ENCODE data around the gene LIMA1.
A peak's percentile ranks its signal among the peaks of the same experiment; 100 is the strongest.
"Not testable (repeated sequence)": the region's sequence is repeated elsewhere in the genome, so short reads cannot be mapped to it uniquely, and the experiment has no call there.

The LIMA1 gene

DNA sequence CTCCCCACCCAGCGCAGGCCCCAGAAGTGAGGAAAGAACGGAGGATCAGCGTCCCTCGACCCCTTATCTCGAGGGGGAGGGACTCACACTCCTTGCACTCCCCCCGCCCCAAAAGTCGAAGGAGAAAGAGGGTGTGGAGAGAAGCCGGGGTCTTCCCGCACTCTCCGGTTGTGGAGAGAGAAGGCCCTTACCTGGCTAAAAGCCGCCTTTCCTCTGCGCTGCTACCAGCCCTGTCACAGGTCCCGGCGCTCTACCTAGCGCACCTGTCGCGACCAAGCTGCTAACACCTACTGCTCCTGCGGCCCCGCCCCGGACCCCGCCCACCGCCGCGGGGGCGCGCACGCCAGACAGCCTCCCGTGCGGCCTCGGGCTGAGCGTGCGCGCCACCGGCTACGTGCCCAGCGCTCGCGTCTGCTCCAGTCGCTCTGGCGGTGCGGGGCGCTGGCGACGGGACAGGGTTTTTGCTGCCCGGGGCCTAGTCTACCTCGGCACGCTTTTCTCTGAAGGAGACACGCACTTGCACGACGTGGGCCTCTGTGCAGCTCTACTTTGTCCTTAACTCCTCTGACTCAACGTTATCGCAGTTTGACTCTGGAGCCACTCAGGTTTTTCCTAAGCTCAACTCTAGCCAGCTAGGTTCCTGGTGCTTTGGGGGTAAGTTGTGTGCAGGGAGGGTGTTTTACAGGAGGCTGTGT lies at the start of gene LIMA1:
Gene LIMA1, minus strand, starts transcription at position 292 of the 695 bp plus-strand sequence. CDS start 34,769 bp downstream, outside the sequence.
- DNase-seq (ENCODE audit: low read depth in 3 of 3): peak; percentile 85 to 87 (median 85)

DNA sequence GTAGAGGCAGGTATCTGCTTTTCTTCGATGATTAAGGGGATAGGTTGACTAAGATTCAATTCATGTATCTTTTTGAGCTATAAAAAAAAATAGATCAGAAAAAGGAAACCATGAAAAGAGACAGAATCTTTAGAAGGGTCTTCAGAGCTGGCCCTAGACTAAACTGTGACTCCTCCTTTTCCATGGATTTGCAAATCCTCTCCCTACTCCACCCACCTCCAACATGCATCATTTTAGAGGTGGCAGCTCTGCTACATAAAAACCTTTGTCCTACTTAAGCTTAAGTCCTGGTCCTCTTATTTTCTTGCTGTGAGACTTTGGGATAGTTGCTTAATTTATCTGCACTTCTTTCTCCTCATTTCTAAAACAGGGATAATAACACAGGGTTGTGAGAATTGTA lies 48.4 kb upstream of the LIMA1 start:
- DNase-seq (ENCODE audit: low read depth in 3 of 3): no peak

DNA sequence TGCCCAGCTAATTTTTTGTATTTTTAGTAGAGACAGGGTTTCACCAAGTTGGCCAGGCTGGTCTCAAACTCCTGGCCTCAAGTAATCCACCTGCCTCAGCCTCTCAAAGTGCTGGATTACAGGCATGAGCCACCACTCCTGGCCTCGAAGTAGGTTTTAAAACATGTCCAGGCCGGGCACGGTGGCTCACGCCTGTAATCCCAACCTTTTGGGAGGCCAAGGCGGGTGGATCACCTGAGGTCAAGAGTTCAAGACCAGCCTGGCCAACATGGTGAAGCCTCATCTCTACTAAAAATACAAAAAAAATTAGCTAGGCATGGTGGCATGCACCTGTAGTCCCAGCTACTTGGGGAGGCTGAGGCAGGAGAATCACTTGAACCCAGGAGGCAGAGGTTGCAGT lies 45.3 kb upstream of the LIMA1 start:
- DNase-seq (ENCODE audit: low read depth in 3 of 3): not testable (repeated sequence)

DNA sequence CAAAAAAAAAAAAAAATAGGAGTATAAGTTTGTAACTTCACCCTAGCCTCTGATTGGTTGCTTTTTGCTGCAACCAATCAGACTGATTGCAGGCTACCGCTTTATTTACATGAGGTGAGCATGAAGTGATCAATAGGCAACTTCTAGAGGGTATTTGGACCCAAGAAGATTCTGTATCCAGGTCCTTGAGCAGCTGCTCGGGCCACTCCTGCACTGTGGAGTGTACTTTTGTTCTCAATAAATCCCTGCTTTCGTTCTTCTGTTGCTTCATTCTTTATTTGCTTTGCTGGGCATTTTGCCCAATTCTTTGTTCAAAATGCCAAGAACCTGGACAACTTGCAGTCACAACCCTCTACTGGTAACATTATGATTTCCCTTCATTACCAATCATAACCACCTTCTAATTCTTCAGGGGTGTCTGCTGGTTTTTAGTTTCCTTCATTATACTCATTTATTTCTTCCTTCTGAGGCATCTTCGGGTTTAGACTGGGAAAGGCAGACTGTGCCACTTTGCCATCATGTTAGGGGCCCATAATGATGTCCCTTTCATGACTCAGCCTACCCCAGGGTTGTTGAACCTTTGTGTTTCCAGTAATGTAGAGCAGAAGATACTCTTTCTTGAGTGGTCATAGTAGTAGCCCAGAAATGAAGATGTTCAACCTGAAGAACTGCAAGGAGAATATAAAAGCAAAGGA lies 43.4 kb upstream of the LIMA1 start:
- no peak for DNase-seq (ENCODE audit: low read depth in 3 of 3)

DNA sequence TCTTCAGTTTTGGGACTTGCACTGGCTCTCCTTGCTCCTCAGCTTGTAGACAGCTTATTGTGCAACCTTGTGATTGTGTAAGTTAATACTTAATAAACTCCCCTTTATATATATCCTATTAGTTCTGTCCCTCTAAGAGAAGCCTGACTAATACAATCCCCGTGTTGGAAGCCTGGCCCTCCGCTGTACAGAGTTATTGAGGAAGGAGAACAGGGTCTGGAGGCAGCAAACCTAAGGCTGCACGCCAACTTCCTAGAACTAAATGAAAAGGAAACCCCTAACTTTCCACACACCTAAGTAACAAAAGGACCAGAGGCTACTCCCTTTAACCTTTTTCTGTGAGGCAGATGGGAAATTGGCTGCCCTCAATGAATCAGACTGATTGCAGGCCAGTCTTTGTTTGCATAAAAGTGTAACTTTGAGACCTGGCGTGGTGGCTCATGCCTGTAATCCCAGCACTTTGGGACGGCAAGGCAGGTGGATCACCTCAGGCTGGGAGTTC lies 42.6 kb upstream of the LIMA1 start:
- DNase-seq (ENCODE audit: low read depth in 3 of 3): no peak

DNA sequence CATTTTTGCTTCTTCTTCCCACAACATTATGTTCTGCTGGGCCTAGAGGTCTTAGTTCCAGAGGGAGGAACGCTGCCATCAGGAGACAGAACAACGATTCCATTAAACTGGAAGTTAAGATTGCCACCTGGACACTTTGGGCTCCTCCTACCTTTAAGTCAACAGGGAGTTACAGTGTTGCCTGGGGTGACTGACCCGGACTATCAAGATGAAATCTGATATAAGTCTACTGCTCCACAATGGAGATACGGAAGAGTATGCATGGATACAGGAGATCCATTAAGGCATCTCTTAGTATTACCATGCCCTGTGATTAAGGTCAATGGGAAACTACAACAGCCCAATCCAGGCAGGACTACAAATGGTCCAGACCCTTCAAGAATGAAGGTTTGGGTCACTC lies 41.5 kb upstream of the LIMA1 start:
- not testable (repeated sequence) for DNase-seq (ENCODE audit: low read depth in 3 of 3)

DNA sequence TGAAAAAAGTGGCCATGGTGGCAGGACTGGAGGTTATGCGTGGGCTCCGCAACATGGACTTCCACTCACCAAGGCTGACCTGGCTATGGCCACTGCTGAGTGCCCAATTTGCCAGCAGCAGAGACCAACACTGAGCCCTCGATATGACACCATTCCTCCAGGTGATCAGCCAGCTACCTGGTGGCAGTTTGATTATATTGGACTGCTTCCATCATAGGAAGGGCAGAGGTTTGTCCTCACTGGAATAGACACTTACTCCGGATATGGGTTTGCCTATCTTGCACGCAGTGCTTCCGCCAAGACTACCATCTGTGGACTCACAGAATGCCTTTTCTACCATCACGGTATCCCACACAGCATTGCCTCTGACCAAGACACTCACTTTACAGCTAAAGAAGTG lies 40.8 kb upstream of the LIMA1 start:
- DNase-seq (ENCODE audit: low read depth in 3 of 3): not testable (repeated sequence)

DNA sequence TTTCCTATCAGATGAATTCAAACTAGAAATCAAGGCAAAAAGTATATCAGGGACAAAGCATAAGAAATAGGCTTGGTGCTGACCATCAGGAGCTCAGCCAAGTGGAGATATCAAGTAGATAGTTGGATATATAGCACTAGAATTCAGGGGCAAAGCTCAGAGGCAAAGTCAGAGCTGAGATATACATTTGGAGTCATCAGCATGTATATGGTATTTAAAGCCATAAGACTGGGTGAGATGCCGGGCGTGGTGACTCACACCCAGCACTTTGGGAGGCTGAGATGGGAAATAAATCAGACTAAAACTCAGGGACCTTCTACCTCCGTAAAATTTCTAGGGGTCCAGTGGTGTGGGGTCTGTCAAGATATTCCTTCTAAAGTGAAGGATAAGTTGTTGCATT lies 38.9 kb upstream of the LIMA1 start:
- DNase-seq (ENCODE audit: low read depth in 3 of 3): no peak

DNA sequence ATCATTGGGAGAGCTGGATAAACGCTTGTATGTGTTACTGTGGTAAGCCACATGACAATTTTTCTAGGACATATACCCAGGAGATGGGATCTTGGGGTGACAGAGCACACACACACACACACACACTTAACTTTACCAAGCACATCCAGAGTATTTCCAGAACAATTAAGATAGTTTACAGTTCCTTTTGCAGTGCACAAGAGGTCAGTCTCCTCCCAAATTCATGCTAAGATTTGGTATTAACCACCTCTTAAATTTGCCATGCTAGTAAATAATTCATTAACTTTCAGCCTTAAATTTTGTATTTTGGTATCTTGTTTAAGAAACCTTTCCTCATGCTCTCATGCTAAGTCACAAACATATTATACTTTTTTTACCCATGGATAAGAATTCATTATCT lies 33.9 kb upstream of the LIMA1 start:
- no peak for DNase-seq (ENCODE audit: low read depth in 3 of 3)

DNA sequence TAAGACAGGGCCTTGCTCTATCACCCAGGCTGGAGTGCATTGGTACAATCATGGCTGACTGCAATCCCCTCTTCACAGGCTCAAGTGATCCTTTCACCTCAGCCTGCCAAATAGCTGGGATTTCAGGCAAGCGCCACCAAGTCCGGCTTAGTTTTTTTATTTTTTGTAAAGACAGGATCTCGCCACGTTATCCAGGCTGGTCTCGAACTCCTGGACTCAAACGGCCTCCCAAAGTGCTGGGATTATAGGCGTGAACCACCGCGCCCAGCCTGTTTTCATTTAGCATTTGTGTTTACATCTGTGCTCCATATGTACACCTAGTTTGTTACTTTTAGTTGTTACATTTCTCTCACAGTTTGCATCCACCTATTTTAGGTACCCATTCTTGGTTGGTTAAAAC lies 32.5 kb upstream of the LIMA1 start:
- DNase-seq (ENCODE audit: low read depth in 3 of 3): no peak

DNA sequence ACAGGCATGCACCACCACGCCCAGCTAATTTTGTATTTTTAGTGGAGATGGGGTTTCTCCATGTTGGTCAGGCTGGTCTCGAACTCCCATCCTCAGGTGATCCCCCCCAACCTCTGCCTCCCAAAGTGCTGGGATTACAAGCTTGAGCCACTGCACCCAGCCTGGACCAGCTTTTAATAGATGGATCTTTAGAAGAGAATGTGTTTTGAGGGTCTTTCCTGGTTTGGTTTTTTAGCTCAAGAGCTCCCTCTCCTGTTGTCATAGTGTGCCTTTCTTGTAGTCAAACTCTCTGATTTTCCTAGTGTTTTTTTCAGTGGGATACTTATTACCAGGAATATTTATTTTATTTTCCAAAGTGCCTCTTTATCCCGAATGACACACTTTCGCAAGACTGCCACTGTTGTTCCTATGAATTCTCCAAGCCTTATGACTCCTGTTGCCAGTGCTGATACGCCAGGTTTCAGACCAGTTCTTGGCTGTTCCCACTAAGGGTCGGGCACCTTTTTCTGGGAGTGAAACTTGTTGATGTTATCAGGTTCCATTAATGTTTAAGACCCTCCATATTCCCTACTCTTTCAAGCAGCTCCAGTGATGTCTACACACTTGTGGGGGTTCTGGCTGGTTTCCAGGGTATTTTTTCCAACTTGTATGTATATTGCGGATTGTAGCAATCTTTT lies 31.5 kb upstream of the LIMA1 start:
- DNase-seq (ENCODE audit: low read depth in 3 of 3): no peak

DNA sequence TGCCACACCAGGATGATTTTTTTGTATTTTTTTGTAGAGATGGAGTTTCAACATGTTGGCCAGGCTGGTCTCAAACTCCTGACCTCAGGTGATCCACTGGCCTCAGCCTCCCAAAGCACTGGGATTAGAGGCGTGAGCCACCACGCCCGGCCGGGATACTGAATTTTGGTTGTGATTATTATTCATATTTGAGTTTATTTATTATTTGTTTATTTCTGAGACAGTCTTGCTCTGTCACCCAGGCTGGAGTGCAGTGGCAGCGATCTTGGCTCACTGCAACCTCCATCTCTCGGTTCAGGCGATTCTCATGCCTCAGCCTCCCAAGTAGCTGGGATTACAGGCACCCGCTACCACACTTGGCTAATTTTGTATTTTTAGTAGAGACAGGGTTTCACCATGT lies 30.7 kb upstream of the LIMA1 start:
- DNase-seq (ENCODE audit: low read depth in 3 of 3): not testable (repeated sequence)

DNA sequence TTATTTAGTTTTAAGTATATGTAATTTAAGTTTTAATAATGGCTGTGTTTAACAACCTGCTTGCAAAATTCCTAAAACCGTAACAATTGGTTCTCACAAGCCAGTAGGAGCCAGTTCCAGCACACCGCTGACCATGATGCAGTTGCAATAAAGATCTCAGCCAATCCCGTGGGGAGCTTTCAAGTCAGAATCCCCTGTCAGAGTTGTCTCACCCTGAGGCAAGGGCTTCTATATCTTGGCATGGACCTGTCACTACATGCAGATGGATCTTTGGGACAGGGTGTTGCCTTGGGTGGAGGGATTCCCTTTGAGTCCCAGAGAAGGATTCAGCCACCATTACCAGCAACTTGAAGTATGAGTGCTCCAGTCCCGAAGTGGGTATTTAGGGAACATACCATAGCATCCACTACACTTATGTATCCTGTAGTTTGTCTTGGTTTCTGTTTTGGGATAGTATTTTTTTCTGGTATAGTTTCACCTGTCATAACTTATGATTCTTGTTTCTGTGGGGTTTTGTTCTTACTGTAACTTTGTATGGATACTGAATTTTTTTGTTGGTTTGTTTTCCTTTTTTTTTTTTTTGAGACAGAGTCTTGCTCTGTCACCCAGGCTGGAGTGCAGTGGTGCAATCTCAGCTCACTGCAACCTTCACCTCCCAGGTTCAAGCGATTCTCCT lies 30.1 kb upstream of the LIMA1 start:
- DNase-seq (ENCODE audit: low read depth in 3 of 3): no peak

DNA sequence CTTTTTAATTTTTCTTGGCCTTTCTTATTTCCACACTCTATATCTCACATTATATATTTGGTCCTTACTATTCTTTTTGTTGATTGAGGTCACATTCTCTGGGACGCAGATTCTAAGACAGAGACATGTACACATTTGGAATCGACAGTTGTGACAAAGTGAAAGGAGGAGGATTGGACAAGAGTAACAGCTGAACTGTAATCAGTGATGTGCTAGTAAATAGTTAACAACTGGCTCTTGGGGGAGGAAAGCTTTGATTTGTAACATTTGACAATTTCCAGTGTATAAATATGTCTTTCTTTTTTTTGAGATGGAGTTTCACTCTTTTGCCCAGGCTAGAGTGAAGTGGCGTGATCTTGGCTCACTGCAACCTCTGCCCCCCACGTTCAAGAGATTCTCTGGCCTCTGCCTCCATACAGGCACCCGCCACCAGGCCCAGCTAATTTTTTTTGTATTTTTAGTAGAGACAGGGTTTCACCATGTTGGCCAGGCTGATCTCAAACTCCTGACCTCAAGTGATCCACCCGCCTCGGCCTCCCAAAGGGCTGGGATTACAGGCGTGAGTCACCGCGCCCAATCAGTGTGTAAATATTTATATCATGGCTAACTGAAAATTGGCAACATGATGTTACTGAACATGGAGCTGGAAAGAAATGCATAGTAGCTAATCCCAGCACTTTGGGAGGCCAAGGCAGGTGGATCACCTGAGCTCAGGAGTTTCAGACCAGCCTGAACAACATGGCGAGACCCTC lies 28.7 kb upstream of the LIMA1 start:
- not testable (repeated sequence) for DNase-seq (ENCODE audit: low read depth in 3 of 3)

DNA sequence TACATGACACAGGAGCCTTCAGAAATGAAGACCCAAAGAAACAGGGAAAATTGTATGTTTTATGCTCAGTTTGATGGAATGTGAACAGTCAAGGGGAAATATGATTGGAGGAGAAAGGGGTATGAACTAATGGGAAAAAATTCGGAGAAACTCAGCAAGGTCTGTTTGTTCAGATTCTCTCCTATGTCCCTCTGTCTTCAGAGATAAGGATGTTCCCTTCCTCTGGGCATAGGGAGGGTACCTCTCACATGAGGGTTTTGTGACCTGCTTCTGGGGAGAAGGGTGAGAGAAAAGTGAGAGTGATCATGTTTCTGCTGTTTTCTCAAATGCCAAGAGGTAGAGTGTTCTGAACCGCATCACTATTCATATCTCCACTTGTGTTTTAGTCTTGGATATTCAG lies 26.6 kb upstream of the LIMA1 start:
- DNase-seq (ENCODE audit: low read depth in 3 of 3): no peak

DNA sequence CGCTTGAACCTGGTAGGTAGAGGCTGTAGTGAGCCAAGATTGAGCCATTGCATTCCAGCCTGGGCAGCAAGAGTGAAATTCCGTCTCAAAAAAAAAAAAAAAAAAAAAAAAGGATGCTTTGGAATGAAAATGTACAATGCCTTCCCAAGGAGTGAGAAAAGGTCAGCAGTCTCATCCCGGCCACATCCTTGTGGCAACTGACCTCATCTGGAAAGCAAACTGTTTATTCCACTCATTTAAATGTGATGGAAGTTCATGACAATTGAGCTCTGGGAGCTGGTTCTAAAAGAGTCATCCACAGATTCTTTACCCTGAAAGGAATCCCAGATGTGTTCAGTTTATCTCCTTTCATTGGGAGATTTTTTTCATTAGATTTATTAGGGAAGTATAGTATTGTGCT lies 19.4 kb upstream of the LIMA1 start:
- DNase-seq (ENCODE audit: low read depth in 3 of 3): no peak

DNA sequence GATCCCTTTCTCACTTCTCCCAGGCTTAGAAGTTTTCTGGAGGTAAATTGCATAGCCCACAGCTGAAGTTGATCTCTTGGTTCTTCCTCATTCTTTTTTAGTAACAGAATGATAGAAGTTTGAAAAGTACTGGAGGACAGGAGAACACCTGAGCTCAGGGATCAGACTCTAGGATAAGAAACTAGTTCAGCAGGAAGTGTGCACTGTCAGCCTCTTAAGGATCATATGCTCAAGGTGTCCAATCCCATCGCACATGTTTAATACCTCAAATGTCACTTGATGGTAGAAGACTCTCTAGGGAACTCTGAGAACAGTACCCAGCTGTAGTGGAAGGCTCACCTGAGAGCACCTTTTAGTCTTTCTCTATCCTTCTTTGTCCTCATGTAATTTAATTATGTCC lies 14.7 kb upstream of the LIMA1 start:
- no peak for DNase-seq (ENCODE audit: low read depth in 3 of 3)

DNA sequence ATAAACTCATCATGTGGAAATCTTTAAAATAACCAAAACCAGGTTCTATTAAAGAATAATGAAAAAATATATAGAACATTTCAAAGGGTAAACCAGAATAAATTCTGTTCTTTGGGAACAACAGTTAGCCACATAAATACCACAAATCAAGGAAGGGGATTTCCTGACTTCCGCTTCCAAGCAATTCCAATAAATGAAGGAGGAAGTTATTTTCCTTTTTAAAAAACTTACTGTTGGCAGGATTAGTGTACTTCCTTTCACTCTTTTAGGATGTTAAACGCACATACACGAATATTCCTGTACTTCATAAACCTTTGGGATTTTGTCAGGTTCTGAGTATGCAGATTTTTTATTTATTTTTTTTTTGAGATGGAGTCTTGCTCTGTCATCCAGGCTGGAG lies 13.7 kb upstream of the LIMA1 start:
- no peak for DNase-seq (ENCODE audit: low read depth in 3 of 3)

DNA sequence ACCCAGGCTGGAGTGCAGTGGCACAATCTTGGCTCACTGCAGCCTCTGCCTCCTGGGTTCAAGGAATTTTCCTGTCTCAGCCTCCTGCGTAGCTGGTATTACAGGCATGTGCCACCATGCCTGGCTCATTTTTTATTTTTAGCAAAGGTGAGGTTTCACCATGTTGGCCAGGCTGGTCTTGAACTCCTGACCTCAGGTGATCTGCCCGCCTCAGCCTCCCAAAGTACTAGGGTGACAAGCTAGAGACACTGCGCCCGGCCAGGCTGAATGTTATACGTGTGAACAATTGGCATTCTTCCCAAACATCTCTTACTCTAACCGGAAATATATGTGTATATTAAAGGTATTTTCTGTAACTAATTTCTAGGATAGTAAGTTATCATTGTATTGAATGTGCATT lies 13.2 kb upstream of the LIMA1 start:
- no peak for DNase-seq (ENCODE audit: low read depth in 3 of 3)

DNA sequence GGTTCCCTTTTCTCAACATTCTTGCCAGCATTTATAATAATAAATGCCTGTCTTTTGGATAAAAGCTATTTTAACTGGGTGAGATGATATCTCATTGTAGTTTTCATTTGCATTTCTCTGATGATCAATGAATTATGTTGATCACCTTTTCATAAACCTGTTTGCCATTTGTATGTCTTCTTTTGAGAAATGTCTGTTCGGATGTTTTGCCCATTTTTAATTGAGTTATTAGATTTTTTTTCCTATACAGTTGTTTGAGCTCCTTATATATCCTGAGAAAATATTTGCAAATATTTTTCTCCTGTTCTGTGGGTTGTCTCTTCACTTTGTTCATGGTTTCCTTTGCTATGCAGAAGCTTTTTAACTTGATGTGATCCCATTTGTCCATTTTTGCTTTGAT lies 8.1 kb upstream of the LIMA1 start:
- no peak for DNase-seq (ENCODE audit: low read depth in 3 of 3)

DNA sequence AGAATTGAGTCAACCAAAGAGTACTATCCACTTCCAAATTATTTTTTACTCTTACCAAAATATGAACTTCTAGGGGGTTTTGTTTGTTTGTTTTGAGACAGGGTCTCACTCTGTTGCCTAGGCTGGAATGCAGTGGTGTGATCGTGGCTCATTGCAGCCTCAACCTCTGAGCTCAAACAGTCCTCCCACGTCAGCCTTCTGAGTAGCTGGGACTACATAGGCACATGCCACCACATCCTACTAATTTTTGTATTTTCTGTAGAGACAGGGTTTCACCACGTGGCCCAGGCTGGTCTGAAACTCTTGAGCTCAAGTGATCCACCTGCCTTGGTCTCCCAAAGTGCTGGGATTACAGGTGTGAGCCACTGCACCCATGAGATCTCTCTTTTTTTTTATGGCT lies 7.4 kb upstream of the LIMA1 start:
- not testable (repeated sequence) for DNase-seq (ENCODE audit: low read depth in 3 of 3)

DNA sequence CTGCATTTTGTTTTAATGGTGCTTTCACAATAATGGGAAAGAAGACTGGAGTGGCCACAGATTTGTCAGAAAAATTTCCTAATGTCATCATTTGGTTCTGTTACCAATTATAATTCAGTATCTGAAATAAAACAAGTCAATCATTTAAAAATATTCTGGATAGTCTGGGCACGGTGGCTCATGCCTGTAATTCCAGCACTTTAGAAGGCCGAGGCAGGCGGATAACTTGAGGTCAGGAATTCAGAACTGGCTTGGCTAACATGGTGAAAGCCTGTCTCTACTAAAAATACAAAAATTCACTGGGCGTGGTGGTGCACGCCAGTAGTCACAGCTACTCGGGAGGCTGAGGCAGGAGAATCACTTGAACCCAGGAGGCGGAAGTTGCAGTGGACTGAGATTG lies 4.0 kb upstream of the LIMA1 start:
- no peak for DNase-seq (ENCODE audit: low read depth in 3 of 3)

Data from stimulated activated CD4-positive, alpha-beta T cell treated with anti-CD3 and anti-CD28 coated beads, TNF-alpha, amount 100 ng/mL, for 4 hours (primary cell).